A549 (cell line): ENCODE results near the gene DQX1. TPM values are rescaled to one million over a fixed set of nuclear protein-coding genes. Genes with fewer than 3 reads are reported as not detected.
A peak's percentile ranks its signal among the peaks of the same experiment; 100 is the strongest.

Experiments used
- ATAC-seq, 2 experiments: fragments of 200-7000 bp in 1 of 2; fragments of >200 bp in 1 of 2; cut with Nextera tagmentation in 1 of 2; cut with Tn5 transposase in 1 of 2; 3 replicates each; pipeline versions ENCODE4 v1.8.0 to v1.9.1; 2018 to 2020; ENCODE audit warnings: mild to moderate bottlenecking in 1 of 2, moderate library complexity in 1 of 2
- CTCF ChIA-PET: fragments of 300-600 bp; sonication (Branson Sonifier 250); formaldehyde crosslinking; extraction: SDS; loops from one replicate; lab custom pipeline; 2021; ENCODE audit warnings: antibody characterized with exemption, inconsistent platforms; lab: Yijun Ruan, JAX
- POLR2A ChIA-PET: fragments of 350-600 bp; formaldehyde crosslinking; extraction: SDS; loops from one replicate; lab custom pipeline; 2021; ENCODE audit warnings: antibody characterized with exemption, inconsistent platforms; lab: Yijun Ruan, JAX
- DNase-seq, 2 experiments: peaks; one replicate each; pipeline versions ENCODE4 v3.0.0 to v3.0.0-alpha.2; 2011 to 2016; ENCODE audit warnings: low read depth in 1 of 2, low spot score in 1 of 2
- FAIRE-seq: peaks from 2 replicates; lab custom pipeline; 2011; peaks lifted over from hg19 to GRCh38; lab: Jason Lieb, UNC
- H3K27ac ChIP-seq, 2 experiments: fragments of >200 bp; sonication (Bioruptor Twin); formaldehyde crosslinking; 3 replicates each; pipeline ENCODE4 v1.5.1; 2016 to 2017
- H3K4me1 ChIP-seq: fragments of >200 bp; sonication (Bioruptor Twin); formaldehyde crosslinking; 3 replicates; pipeline ENCODE4 v1.6.1; 2016
- H3K4me2 ChIP-seq: fragments of >200 bp; sonication (Bioruptor Twin); formaldehyde crosslinking; 3 replicates; pipeline ENCODE4 v1.6.1; 2016
- H3K4me3 ChIP-seq: fragments of >200 bp; sonication (Bioruptor Twin); formaldehyde crosslinking; 3 replicates; pipeline ENCODE4 v1.5.1; 2016
- H3K9me3 ChIP-seq: fragments of >200 bp; sonication (Bioruptor Twin); formaldehyde crosslinking; 3 replicates; pipeline ENCODE4 v1.6.1; 2016
- CBX2 ChIP-seq: fragments of 200-600 bp; sonication (generic); IDR thresholded peaks from 2 replicates; pipeline ENCODE4 v1.6.1; 2016; ENCODE audit warnings: low read depth, mild to moderate bottlenecking, borderline replicate concordance
- CBX8 ChIP-seq: fragments of 200-600 bp; sonication (generic); IDR thresholded peaks from 2 replicates; pipeline ENCODE4 v1.6.1; 2016
- CEBPB ChIP-seq, 2 experiments: fragments of >200 bp in 1 of 2; sonication (Bioruptor Twin) in 1 of 2; formaldehyde crosslinking in 1 of 2; IDR thresholded peaks; 2 replicates each; pipeline ENCODE4 v1.6.1; 2012 to 2016
- E2F6 ChIP-seq: IDR thresholded peaks from 2 replicates; pipeline ENCODE4 v1.6.1; 2012; ENCODE audit warnings: low read depth, borderline replicate concordance
- EHMT2 ChIP-seq: fragments of 200-600 bp; sonication (generic); IDR thresholded peaks from 2 replicates; pipeline ENCODE4 v1.6.1; 2016; ENCODE audit warnings: antibody characterized with exemption, low read depth, mild to moderate bottlenecking, moderate library complexity
- GATA3 ChIP-seq: IDR thresholded peaks from 2 replicates; pipeline ENCODE4 v1.6.1; 2012; ENCODE audit warnings: borderline replicate concordance
- HOXB13 ChIP-seq: fragments of 250-450 bp; sonication (Bioruptor Pico); IDR thresholded peaks from 2 replicates; pipeline ENCODE4 v1.5.0; 2020; ENCODE audit warnings: low read depth, mild to moderate bottlenecking, moderate library complexity
- JUN ChIP-seq, 2 experiments: fragments of >200 bp; sonication (Bioruptor Twin); formaldehyde crosslinking; IDR thresholded peaks; 2 replicates in 1 of 2; 3 replicates in 1 of 2; pipeline ENCODE4 v1.6.1; 2016 to 2017
- JUNB ChIP-seq: fragments of >200 bp; sonication (Bioruptor Twin); formaldehyde crosslinking; IDR thresholded peaks from 2 replicates; pipeline ENCODE4 v1.6.1; 2016
- MAZ ChIP-seq: fragments of 150-350 bp; IDR thresholded peaks from 2 replicates; pipeline ENCODE4 v1.6.1; 2014; ENCODE audit warnings: antibody characterized with exemption, low read depth, low read length, borderline replicate concordance
- MYC ChIP-seq: IDR thresholded peaks from 2 replicates; pipeline ENCODE4 v1.6.1; 2012; ENCODE audit warnings: mild to moderate bottlenecking, inconsistent platforms, low read length, improper control_type of control experiment, borderline replicate concordance
- NR3C1 ChIP-seq: fragments of >200 bp; sonication (Bioruptor Twin); formaldehyde crosslinking; IDR thresholded peaks from 3 replicates; pipeline ENCODE4 v1.6.1; 2017
- PHF8 ChIP-seq: fragments of 200-600 bp; sonication (generic); IDR thresholded peaks from 2 replicates; pipeline ENCODE4 v1.6.1; 2016; ENCODE audit warnings: low read depth, mild to moderate bottlenecking, antibody characterized with exemption, moderate library complexity, borderline replicate concordance
- POLR2AphosphoS2 ChIP-seq: conservative IDR thresholded peaks from 2 replicates; pipeline ENCODE4 v1.6.1; 2012; ENCODE audit warnings: low read length, improper control_type of control experiment, inconsistent platforms
- RCOR1 ChIP-seq: fragments of 150-350 bp; IDR thresholded peaks from 2 replicates; pipeline ENCODE4 v1.6.1; 2014; ENCODE audit warnings: antibody characterized with exemption, low read length, low read depth
- RNF2 ChIP-seq: fragments of 200-600 bp; sonication (generic); IDR thresholded peaks from 2 replicates; pipeline ENCODE4 v1.6.1; 2016; ENCODE audit warnings: low read depth, mild to moderate bottlenecking, antibody characterized with exemption, moderate library complexity, borderline replicate concordance
- TFCP2L1 ChIP-seq: fragments of 250-450 bp; sonication (Bioruptor Pico); IDR thresholded peaks from 2 replicates; pipeline ENCODE4 v1.5.0; 2021; ENCODE audit warnings: mild to moderate bottlenecking
- TP53 ChIP-seq: fragments of 250-450 bp; sonication (Bioruptor Pico); IDR thresholded peaks from 2 replicates; pipeline ENCODE4 v1.5.0; 2021; ENCODE audit warnings: mild to moderate bottlenecking, moderate library complexity
- USF2 ChIP-seq: fragments of 450-650 bp; IDR thresholded peaks from 2 replicates; pipeline ENCODE4 v1.6.1; 2014; ENCODE audit warnings: antibody characterized with exemption
- ZC3H11A ChIP-seq: fragments of 450-650 bp; IDR thresholded peaks from 2 replicates; pipeline ENCODE4 v1.6.1; 2014; ENCODE audit warnings: antibody characterized with exemption, mild to moderate bottlenecking
- WGBS: methylation state at CpG from one replicate; pipeline ENCODE4 v1.1.6; 2017; ENCODE audit errors: missing lambda C conversion rate; 5-methylcytosine and 5-hydroxymethylcytosine counted together
- polyA plus RNA-seq, 4 experiments: library from polyadenylated mRNA; depleted of rRNA in 3 of 4; stranded (reverse); fragments of >200 nt; fragmentation: RNase III in 1 of 4; extraction: RNeasy Plus Mini Kit Qiagen cat#74134 plus additional on column Dnase treatment in 1 of 4; gene quantifications; 2 replicates in 3 of 4; 3 replicates in 1 of 4; pipeline ENCODE4 v1.2.3, GENCODE V29; 2011 to 2017
- TF ChIP-seq, protein P1 (sequence below): fragments of 200-600 bp; sonication (generic); IDR thresholded peaks from 2 replicates; pipeline ENCODE4 v1.6.1; 2016; ENCODE audit warnings: antibody characterized with exemption, mild to moderate bottlenecking, moderate library complexity
- TF ChIP-seq, protein P2 (sequence below): IDR thresholded peaks from 2 replicates; pipeline ENCODE4 v1.6.1; 2012

DQX1 gene
- polyA plus RNA-seq, 2 of the 4 experiments (the other 2 are of a cell fraction): 0.15 to 0.39 TPM

GRCh38 chr2:74526649-74527230 is 709 bp upstream of the DQX1 start:
- DNase-seq (no peak), ATAC-seq (no peak), FAIRE-seq (no peak)
- Histone ChIP-seq H3K9me3 (no peaks in the 10 kb centered on the region), H3K4me2 (no peak overlapping the region), H3K27ac (no peak overlapping the region), H3K4me1 (peaks cover 17% of the 10 kb centered on the region), H3K4me3 (no peak overlapping the region)
- ChIA-PET POLR2A (interaction anchor here (1.8 kb wide), 1 partner anchor 17 kb away, joined by 4 read pairs; no protein-coding TSS in a partner anchor), CTCF (interaction anchor here (0.5 to 2.4 kb wide), 4 partner anchors 12 to 703 kb away, joined by 3 to 10 read pairs (median 4); partner anchors contain the start of genes CCDC142 and TTC31)
- TF ChIP-seq MYC (no peak), PHF8 (no peak), NR3C1 (no peak), POLR2AphosphoS2 (no peak), TFCP2L1 (no peak), ZC3H11A (no peak), USF2 (no peak), TP53 (no peak), CBX8 (no peak), CEBPB (IDR thresholded peaks at IDR 0.05) (no peak), RNF2 (no peak), MAZ (no peak)
- TF ChIP-seq, protein P1, sequence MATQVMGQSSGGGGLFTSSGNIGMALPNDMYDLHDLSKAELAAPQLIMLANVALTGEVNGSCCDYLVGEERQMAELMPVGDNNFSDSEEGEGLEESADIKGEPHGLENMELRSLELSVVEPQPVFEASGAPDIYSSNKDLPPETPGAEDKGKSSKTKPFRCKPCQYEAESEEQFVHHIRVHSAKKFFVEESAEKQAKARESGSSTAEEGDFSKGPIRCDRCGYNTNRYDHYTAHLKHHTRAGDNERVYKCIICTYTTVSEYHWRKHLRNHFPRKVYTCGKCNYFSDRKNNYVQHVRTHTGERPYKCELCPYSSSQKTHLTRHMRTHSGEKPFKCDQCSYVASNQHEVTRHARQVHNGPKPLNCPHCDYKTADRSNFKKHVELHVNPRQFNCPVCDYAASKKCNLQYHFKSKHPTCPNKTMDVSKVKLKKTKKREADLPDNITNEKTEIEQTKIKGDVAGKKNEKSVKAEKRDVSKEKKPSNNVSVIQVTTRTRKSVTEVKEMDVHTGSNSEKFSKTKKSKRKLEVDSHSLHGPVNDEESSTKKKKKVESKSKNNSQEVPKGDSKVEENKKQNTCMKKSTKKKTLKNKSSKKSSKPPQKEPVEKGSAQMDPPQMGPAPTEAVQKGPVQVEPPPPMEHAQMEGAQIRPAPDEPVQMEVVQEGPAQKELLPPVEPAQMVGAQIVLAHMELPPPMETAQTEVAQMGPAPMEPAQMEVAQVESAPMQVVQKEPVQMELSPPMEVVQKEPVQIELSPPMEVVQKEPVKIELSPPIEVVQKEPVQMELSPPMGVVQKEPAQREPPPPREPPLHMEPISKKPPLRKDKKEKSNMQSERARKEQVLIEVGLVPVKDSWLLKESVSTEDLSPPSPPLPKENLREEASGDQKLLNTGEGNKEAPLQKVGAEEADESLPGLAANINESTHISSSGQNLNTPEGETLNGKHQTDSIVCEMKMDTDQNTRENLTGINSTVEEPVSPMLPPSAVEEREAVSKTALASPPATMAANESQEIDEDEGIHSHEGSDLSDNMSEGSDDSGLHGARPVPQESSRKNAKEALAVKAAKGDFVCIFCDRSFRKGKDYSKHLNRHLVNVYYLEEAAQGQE: no peak
- WGBS: 95% methylated on average over 11 of the region's 11 CpGs

- no peak overlapping the region for H3K4me2 ChIP-seq
- TF ChIP-seq JUN (IDR thresholded peaks at IDR 0.05) (peak in 1 of 2 experiments; percentile 14; a peak in 2 of 5 replicates), CBX2 (no peak)
- CTCF ChIA-PET: interaction anchor here (2.4 kb wide), 1 partner anchor 42 kb away, joined by 10 read pairs; the partner anchor contains the start of genes CCDC142 and TTC31
- FAIRE-seq (no peak), DNase-seq (no peak), ATAC-seq (no peak)
- H3K9me3 ChIP-seq: no peaks in the 10 kb centered on the region
- no peak overlapping the region for H3K4me3 ChIP-seq
- H3K4me1 ChIP-seq: peaks cover 10% of the 10 kb centered on the region
- 88% methylated on average over 10 of the region's 10 CpGs for WGBS
- POLR2A ChIA-PET: interaction anchor here (0.7 to 1.8 kb wide), 2 partner anchors 15 to 71 kb away, joined by 3 to 4 read pairs; no protein-coding TSS in a partner anchor
- no peak overlapping the region for H3K27ac ChIP-seq
Observed at GRCh38 chr2:74524955-74525716, 895 bp downstream of the DQX1 start.

GRCh38 chr2:74524005-74524404 is 2.0 kb downstream of the DQX1 start:
- no peak for ATAC-seq
- H3K9me3 ChIP-seq: no peaks in the 10 kb centered on the region
- POLR2A ChIA-PET: no interaction called here
- TF ChIP-seq GATA3: no peak
- TF ChIP-seq, protein P2, sequence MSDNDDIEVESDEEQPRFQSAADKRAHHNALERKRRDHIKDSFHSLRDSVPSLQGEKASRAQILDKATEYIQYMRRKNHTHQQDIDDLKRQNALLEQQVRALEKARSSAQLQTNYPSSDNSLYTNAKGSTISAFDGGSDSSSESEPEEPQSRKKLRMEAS: no peak
- no peak for TF ChIP-seq JUNB
- TF ChIP-seq HOXB13 (CRISPR knock-in tag): no peak
- TF ChIP-seq RCOR1: no peak
- no peak for TF ChIP-seq CBX2
- TF ChIP-seq EHMT2: no peak
- no peak for TF ChIP-seq E2F6
- WGBS: 69% methylated on average over 9 of the region's 9 CpGs
- H3K4me1 ChIP-seq: peaks cover 10% of the 10 kb centered on the region
- H3K4me3 ChIP-seq: no peak overlapping the region
- CTCF ChIA-PET: interaction anchor here (1.3 to 1.6 kb wide), 4 partner anchors 12 to 64 kb away, joined by 3 to 4 read pairs (median 3); partner anchors contain the start of genes CCDC142 and TTC31
- FAIRE-seq: no peak
- no peak overlapping the region for H3K27ac ChIP-seq
- H3K4me2 ChIP-seq: no peak overlapping the region
- DNase-seq: no peak
